Activated CD4-positive, alpha-beta T cell treated with anti-CD3 and anti-CD28 coated beads, Interleukin-2, amount 10 ng/mL, durations not matched to agents 24 days and 14 days (primary cell): ENCODE results near the gene FSD1. TPM values are rescaled to one million over a fixed set of nuclear protein-coding genes. Genes with fewer than 3 reads are reported as not detected.

ENCODE experiments used
- DNase-seq: peaks from one replicate; pipeline ENCODE4 v3.0.0; 2022
- H3K27ac Mint-ChIP-seq: one replicate; pipeline ENCODE4 v1.8.0; 2022; ENCODE audit warnings: mild to moderate bottlenecking, mixed read lengths
- H3K27me3 Mint-ChIP-seq: one replicate; pipeline ENCODE4 v1.8.0; 2022; ENCODE audit warnings: mixed read lengths
- H3K36me3 Mint-ChIP-seq: one replicate; pipeline ENCODE4 v1.8.0; 2022; ENCODE audit warnings: low read depth, mild to moderate bottlenecking, mixed read lengths
- H3K4me1 Mint-ChIP-seq: one replicate; pipeline ENCODE4 v1.8.0; 2021; ENCODE audit warnings: mixed read lengths
- H3K4me3 Mint-ChIP-seq: one replicate; pipeline ENCODE4 v1.8.0; 2022; ENCODE audit warnings: mild to moderate bottlenecking, moderate library complexity, mixed read lengths
- H3K9me3 Mint-ChIP-seq: one replicate; pipeline ENCODE4 v1.8.0; 2021; ENCODE audit warnings: mixed read lengths
- intact Hi-C: fragments of 100-400 bp; cut with micrococcal nuclease; formaldehyde crosslinking; loops from one replicate; pipeline ENCODE4 v1.15.1; 2023
- total RNA-seq: library from RNA; stranded (reverse); gene quantifications from 2 replicates; pipeline ENCODE4 v1.2.3, GENCODE V29; 2022

FSD1 gene
- total RNA-seq, 1 donor from 2014 or later, result 44.3 TPM

GRCh38 chr19:4295972-4296771 is 8.2 kb upstream of the FSD1 start:
- Mint-ChIP-seq H3K27me3 (no peaks in the 10 kb centered on the region), H3K4me3 (no peak overlapping the region), H3K36me3 (no peaks in the 10 kb centered on the region), H3K4me1 (peaks cover 7% of the 10 kb centered on the region), H3K9me3 (no peaks in the 10 kb centered on the region), H3K27ac (no peak overlapping the region)
- intact Hi-C loops, result no loop called here
- DNase-seq, result no peak

GRCh38 chr19:4297901-4298809 is 6.2 kb upstream of the FSD1 start:
- Mint-ChIP-seq H3K27ac (no peak overlapping the region), H3K36me3 (no peaks in the 10 kb centered on the region), H3K4me1 (peaks cover 19% of the 10 kb centered on the region), H3K4me3 (no peak overlapping the region), H3K27me3 (no peaks in the 10 kb centered on the region), H3K9me3 (no peaks in the 10 kb centered on the region)
- no peak for DNase-seq
- intact Hi-C loops, result no loop called here

- peaks cover 23% of the 10 kb centered on the region for H3K4me1 Mint-ChIP-seq
- H3K27me3 Mint-ChIP-seq, result no peaks in the 10 kb centered on the region
- no peaks in the 10 kb centered on the region for H3K9me3 Mint-ChIP-seq
- intact Hi-C loops, result no loop called here
- no peaks in the 10 kb centered on the region for H3K36me3 Mint-ChIP-seq
- DNase-seq, result no peak
- peak overlapping the region; percentile 74 for H3K27ac Mint-ChIP-seq
- H3K4me3 Mint-ChIP-seq, result peak overlapping the region; percentile 35
These were observed 5.4 kb upstream of the FSD1 start for GRCh38 chr19:4298810-4299550.

DNA sequence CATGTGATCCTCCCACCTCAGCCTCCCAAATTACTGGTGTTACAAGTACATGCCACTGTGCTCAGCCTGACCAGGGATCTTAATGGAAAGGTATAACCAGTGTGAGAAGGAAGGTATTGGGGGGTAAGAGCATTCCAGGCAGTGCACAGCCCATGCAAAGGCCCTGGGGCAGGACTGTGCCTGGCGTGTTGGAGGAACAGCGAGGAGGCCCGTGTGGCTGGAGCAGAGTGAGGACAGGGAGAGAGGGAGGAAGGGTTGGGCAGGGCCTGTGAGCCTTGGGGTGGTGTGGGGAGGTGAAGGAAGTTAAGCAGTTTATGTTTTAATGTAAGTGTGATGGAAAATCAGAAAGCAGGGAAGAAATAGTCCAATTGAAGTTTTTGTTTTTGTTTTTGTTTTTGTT is 3.8 kb upstream of the FSD1 start:
- Mint-ChIP-seq H3K9me3 (no peaks in the 10 kb centered on the region), H3K27ac (peak overlapping the region; percentile 84), H3K4me3 (peak overlapping the region; percentile 58), H3K36me3 (no peaks in the 10 kb centered on the region), H3K27me3 (no peaks in the 10 kb centered on the region), H3K4me1 (peaks cover 31% of the 10 kb centered on the region)
- intact Hi-C loops, result no loop called here
- DNase-seq, result no peak

- no peaks in the 10 kb centered on the region for H3K27me3 Mint-ChIP-seq
- H3K36me3 Mint-ChIP-seq, result peaks cover 2% of the 10 kb centered on the region
- peak overlapping the region; percentile 89 for H3K4me3 Mint-ChIP-seq
- H3K4me1 Mint-ChIP-seq, result peaks cover 31% of the 10 kb centered on the region
- intact Hi-C loops, result no loop called here
- DNase-seq, result peak; percentile 69
- peak overlapping the region; percentile 83 for H3K27ac Mint-ChIP-seq
- H3K9me3 Mint-ChIP-seq, result no peaks in the 10 kb centered on the region
These were observed 2.7 kb upstream of the FSD1 start for GRCh38 chr19:4301590-4302242.

GRCh38 chr19:4302243-4302640 is 2.2 kb upstream of the FSD1 start, which contains the start of gene TMIGD2:
Gene TMIGD2, minus strand, starts transcription at chr19:4302389. Its CDS starts 4 bp downstream, at chr19:4302385.
- H3K36me3 Mint-ChIP-seq, result peaks cover 4% of the 10 kb centered on the region
- peak; percentile 75 for DNase-seq
- peak within 1 kb of the TSS; percentile 83 for H3K27ac Mint-ChIP-seq
- intact Hi-C loops, result no loop called here
- no peaks in the 10 kb centered on the region for H3K9me3 Mint-ChIP-seq
- H3K4me3 Mint-ChIP-seq, result peak within 1 kb of the TSS; percentile 89
- H3K4me1 Mint-ChIP-seq, result peaks cover 31% of the 10 kb centered on the region
- H3K27me3 Mint-ChIP-seq, result no peaks in the 10 kb centered on the region

DNA sequence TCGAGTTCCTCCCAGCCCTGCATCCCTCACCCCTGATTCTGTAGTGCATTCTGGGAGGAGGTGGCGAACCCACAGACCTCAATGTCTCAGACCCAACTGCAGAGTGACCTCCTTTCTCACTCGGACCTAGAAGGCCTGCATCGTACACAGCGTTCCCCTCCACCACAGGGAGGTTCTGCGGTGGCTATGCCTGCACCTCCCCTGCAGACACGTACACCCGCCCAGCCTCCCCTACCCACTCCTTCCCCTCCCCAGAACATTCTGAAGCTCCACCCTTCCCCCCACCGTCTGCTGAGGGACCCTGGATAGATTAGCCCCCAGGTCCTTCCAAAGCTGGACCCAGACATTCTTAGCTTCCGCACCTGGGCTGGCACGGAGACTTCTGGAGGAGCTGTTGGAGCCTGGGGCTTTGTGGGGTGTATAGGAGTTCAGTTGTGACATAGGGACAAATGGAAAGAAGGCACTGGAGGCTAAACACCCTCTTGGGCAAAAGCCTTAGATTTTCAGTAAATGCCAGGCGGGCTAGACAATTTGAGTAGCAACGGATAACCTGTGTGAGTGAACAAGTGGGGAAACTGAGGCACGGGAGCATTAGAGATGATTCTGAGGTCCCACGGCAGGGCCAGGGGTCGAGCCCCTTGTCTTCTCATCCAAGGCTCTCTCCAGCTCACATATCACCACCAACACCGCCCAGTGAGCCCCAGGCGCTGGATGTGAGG is 420 bp upstream of the FSD1 start:
- Mint-ChIP-seq H3K27ac (peak overlapping the region; percentile 74), H3K4me1 (peaks cover 28% of the 10 kb centered on the region)

GRCh38 chr19:4305257-4305612 is 837 bp downstream of the FSD1 start:
- Mint-ChIP-seq H3K36me3 (peaks cover 6% of the 10 kb centered on the region), H3K9me3 (no peaks in the 10 kb centered on the region), H3K27ac (peak overlapping the region; percentile 76), H3K4me1 (peaks cover 28% of the 10 kb centered on the region), H3K27me3 (no peaks in the 10 kb centered on the region), H3K4me3 (peak overlapping the region; percentile 78)
- DNase-seq, result no peak
- intact Hi-C loops, result loop anchor here (2.0 kb wide), 1 partner anchor 22 kb away; no protein-coding TSS in a partner anchor

More for the DNA sequence above, 420 bp upstream of the FSD1 start:
- no peak for DNase-seq
- Mint-ChIP-seq H3K4me3 (peak overlapping the region; percentile 72), H3K36me3 (peaks cover 4% of the 10 kb centered on the region), H3K27me3 (no peaks in the 10 kb centered on the region), H3K9me3 (no peaks in the 10 kb centered on the region)
- intact Hi-C loops, result loop anchor here (1.0 to 2.0 kb wide), 2 partner anchors 23 to 39 kb away; partner anchors contain the start of gene MPND

DNA sequence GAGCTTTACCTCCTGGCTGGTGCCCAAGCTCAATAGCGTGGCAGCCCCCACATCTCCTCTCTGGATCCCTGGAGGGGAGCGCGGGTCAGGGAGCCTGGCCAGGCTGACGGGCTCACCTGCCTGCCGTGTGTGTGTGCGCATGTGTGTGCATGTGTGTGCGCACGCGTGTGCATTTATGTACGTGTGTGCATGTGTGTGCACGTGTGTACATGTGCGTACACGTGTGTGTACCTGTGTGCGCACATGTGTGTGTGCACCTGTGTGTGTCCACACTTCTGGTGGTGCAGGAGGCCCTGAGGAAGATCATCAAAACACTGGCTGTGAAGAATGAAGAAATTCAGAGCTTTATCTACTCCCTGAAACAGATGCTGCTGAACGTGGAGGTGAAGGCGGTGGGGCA is 1.3 kb downstream of the FSD1 start:
- no peak for DNase-seq
- intact Hi-C loops, result loop anchor here (2.0 kb wide), 1 partner anchor 21 kb away; no protein-coding TSS in a partner anchor
- H3K36me3 Mint-ChIP-seq, result peaks cover 10% of the 10 kb centered on the region
- H3K4me3 Mint-ChIP-seq, result peak overlapping the region; percentile 78
- peaks cover 26% of the 10 kb centered on the region for H3K4me1 Mint-ChIP-seq
- no peaks in the 10 kb centered on the region for H3K27me3 Mint-ChIP-seq
- H3K27ac Mint-ChIP-seq, result no peak overlapping the region
- H3K9me3 Mint-ChIP-seq, result no peaks in the 10 kb centered on the region

GRCh38 chr19:4310247-4311121 is 6.1 kb downstream of the FSD1 start:
- H3K9me3 Mint-ChIP-seq, result no peaks in the 10 kb centered on the region
- H3K27me3 Mint-ChIP-seq, result no peaks in the 10 kb centered on the region
- intact Hi-C loops, result no loop called here
- no peak overlapping the region for H3K27ac Mint-ChIP-seq
- no peak overlapping the region for H3K4me3 Mint-ChIP-seq
- H3K4me1 Mint-ChIP-seq, result peaks cover under 1% of the 10 kb centered on the region
- peak; percentile 75 for DNase-seq
- peaks cover 18% of the 10 kb centered on the region for H3K36me3 Mint-ChIP-seq

DNA sequence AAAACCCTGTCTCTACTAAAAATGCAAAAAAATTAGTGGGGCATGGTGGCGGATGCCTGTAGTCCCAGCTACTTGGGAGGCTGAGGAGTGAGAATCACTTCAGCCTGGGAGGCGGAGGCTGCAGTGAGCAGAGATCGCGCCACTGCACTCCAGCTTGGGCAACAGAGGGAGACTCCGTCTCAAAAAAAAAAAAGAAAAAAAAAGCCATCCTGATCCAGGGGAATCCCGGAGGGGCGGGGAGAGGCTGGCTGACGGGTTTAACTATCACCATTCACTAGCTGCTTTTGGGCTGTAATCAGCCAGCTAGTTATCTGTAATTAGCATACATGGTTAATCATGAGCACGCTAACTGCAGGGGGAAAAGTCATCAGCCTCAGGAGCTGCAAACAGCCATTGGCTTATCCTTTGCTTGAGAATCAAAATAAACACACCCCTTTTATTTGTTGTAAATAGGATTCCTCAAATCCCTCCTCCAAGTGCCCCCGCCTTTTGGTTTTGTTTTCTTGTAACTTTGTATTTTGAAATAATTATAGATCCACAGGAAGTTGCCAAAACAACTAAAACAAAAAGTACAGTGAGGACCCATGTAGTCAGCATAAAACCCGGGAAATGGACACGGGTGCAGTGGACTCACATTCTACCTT is 9.6 kb downstream of the FSD1 start:
- Mint-ChIP-seq H3K9me3 (peaks cover 4% of the 10 kb centered on the region), H3K27me3 (no peaks in the 10 kb centered on the region), H3K27ac (no peak overlapping the region), H3K4me3 (no peak overlapping the region), H3K36me3 (peaks cover 34% of the 10 kb centered on the region), H3K4me1 (no peaks in the 10 kb centered on the region)
- intact Hi-C loops, result no loop called here
- no peak for DNase-seq
